HG02884 (cell line): ENCODE results near the gene CMSS1.
"Not testable (repeated sequence)": the region's sequence is repeated elsewhere in the genome, so short reads cannot be mapped to it uniquely, and the experiment has no call there.

Experiments used
- ATAC-seq: cut with Tn5 transposase; IDR thresholded peaks from one replicate; pipeline ENCODE4 v1.9.1; 2021; ENCODE audit warnings: mild to moderate bottlenecking, moderate library complexity; ENCODE audit not compliant: unreplicated experiment

Gene CMSS1

DNA sequence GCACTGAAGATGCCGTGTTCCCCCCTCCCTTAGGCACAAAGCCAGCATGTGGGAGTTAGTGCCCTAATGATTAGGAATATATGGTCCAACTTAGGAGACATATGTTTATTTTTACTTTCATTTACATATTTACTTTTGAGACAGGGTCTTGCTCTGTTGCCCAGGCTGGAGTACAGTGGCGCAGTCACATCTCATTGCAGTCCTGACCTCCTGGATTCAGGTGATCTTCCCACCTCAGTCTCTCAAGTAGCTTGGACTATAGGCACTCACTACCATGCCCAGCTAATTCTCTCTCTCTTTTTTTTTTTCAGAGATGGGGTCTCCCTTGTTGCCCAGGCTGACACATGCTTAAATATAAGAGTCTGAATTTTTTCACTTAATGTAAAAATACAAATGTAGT, 391.5 kb downstream of the CMSS1 start:
- no peak for ATAC-seq

DNA sequence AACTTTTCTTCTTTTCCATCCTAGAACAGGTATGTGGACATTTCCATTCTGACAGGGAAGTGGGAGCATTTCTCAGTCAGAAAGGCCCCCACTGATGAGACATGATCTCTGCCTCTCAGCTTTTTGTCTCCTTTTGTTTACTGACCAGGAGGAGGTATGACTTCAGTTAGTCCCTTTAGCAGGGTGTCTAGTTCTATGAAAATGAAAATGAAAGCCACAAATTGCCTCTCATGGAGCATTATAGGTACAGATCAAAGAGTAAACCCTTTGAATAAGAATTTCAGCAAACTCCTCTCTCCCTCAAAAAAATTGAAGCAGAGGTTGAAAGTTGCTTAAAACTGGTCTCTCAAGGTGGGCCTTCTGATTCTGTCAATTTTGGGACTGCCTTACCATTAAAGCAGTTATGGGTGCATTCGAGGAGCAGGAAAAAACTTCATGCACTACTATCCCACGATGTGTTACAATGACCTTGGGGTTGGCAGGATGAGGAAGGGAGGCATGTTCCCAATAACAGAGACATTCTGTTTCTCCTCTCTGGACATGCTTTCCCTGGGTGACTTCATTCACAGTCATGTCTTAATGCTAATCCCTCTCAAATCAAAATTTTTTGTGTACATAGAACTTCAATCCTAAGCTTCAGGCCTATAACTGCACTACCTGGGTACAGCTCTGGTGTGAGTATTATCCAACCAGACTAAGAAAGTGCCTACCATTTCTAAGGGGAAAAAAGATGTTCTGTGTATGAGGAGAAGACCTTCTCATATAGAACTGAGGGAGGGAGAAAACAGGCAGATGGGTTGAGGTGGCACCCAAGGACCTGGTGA, 392.5 kb downstream of the CMSS1 start:
- ATAC-seq: peak; percentile 98

DNA sequence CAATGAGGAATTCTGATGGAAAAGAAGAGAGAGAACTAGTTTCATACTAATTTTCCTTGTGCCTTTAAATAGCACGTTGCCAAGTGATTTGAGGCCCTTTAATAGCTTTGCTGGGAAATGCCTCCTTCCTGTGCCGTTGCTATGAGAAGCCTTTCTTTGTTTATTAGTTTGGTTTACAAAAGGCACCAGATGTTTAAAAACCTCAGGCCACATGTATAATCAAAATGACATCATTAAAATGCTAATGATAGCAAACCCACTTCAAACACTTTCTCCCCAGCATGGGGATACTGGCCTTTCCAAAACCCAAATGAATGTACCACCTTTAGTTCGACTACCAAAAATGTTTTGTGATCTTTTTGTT, 393.1 kb downstream of the CMSS1 start:
- ATAC-seq: no peak

- ATAC-seq: no peak
These were observed 396.4 kb downstream of the CMSS1 start for GRCh38 chr3:100213891-100214573.

GRCh38 chr3:100214574-100214964, 396.9 kb downstream of the CMSS1 start:
- no peak for ATAC-seq

DNA sequence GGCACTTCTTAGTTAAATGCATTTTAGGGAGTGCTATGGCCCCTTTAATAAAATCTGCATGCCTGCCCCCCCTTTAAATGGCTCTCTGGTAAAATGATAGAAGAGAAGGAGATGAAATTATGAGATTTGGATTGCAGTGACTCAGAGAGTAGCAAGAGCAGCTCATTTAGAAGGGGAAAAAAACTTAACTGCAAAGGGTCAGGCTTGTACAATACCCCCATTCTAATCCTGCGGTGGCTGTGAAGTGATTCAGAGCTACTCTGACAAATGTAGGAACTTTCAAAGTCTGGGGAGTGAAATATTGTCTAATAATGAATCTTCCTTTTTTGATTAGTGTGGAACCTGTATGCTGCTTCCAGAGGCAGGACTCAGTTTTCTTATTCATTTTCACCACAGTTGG, 399.1 kb downstream of the CMSS1 start:
- no peak for ATAC-seq

- no peak for ATAC-seq
These were observed 403.5 kb downstream of the CMSS1 start for GRCh38 chr3:100221159-100221558.

GRCh38 chr3:100225193-100225592, 407.5 kb downstream of the CMSS1 start:
- no peak for ATAC-seq

- no peak for ATAC-seq
These were observed 408.2 kb downstream of the CMSS1 start for GRCh38 chr3:100225883-100226282.

DNA sequence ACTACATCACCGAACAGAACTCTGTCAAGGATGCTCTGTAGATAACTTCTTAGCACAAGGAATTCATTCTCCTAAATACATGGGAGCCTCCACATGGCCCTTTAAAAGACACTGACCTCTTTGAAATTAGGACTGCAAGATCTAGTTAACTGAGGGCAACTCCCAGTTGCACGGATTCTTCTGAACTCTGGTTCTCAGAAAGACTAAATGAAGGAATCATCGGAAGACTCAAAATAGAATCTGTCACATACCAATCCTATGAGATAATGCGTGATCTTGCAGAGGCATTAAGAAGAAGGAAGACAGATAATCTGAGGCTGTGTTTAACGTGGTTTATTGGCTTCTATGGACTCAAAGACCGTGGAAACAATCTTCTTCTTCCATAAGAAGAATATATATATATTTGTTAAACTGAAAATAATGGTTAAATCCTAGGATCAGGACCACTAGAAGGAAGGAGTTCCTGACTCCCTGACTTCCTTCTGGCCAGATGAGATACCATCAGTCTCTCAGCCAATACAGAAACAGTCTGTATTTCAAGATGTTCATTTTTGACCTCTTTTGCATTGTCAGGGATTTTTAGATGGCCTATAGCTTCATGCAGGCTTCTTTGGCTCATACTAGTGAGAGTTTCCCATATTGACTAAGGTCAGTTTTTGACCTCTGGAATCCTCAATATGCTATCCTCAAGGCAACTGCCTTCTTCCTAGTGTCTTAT, 409.2 kb downstream of the CMSS1 start:
- no peak for ATAC-seq

- no peak for ATAC-seq
These were observed 409.9 kb downstream of the CMSS1 start for GRCh38 chr3:100227511-100227921.

GRCh38 chr3:100228247-100228646, 410.6 kb downstream of the CMSS1 start:
- ATAC-seq: no peak

- not testable (repeated sequence) for ATAC-seq
These were observed 411.5 kb downstream of the CMSS1 start for GRCh38 chr3:100229188-100229587.

DNA sequence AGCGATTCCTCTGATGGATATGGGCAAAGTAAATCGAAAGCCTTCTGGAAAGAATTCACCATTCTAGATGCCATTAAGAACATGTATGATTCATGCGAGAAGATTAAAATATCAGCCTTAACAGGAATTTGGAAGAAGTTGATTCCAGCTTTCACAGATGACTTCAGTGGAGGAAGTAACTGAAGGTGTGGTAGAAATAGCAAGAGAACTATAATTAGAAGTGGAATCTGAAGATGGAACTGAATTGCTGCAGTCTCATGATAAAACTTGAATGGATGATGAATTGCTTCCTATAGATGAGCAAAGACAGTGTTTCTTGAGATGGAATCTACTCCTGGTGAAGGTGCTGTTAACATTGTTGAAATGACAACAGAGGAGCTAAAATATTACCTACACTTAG, 413.0 kb downstream of the CMSS1 start:
- ATAC-seq: no peak
